Adipocyte (in vitro differentiated cells): ENCODE data around the gene TIAM1.

Source experiments
- DNase-seq: peaks from one replicate; pipeline ENCODE4 v3.0.0-alpha.2; 2015; ENCODE audit warnings: low read depth
- H3K27me3 ChIP-seq: replicated peaks from 2 replicates; pipeline ENCODE4 v1.7.0; 2013; ENCODE audit warnings: mild to moderate bottlenecking, low read length, moderate library complexity; ENCODE audit not compliant: control insufficient read depth, insufficient read depth
- H3K36me3 ChIP-seq: 2 replicates; pipeline ENCODE4 v1.7.0; 2013; ENCODE audit warnings: low read length, mild to moderate bottlenecking, moderate library complexity; ENCODE audit not compliant: control insufficient read depth, insufficient read depth, severe bottlenecking
- H3K4me1 ChIP-seq: 2 replicates; pipeline ENCODE4 v1.7.0; 2013; ENCODE audit warnings: mild to moderate bottlenecking, low read length, moderate library complexity; ENCODE audit not compliant: control insufficient read depth, insufficient read depth
- H3K4me3 ChIP-seq: 2 replicates; pipeline ENCODE4 v1.7.0; 2013; ENCODE audit warnings: mild to moderate bottlenecking, low read length, moderate library complexity
- H3K9ac ChIP-seq: 2 replicates; pipeline ENCODE4 v1.7.0; 2013; ENCODE audit warnings: mild to moderate bottlenecking, low read length, moderate library complexity
- H3K9me3 ChIP-seq: 2 replicates; pipeline ENCODE4 v1.7.0; 2013; ENCODE audit warnings: mild to moderate bottlenecking, low read length, moderate library complexity; ENCODE audit not compliant: control insufficient read depth

The TIAM1 gene

GRCh38 chr21:31088474-31088751 lies 255.6 kb downstream of the TIAM1 start:
- no peak for DNase-seq
- Histone ChIP-seq H3K4me1 (no peaks in the 10 kb centered on the region), H3K9ac (no peak overlapping the region), H3K4me3 (no peak overlapping the region), H3K36me3 (no peaks in the 10 kb centered on the region), H3K9me3 (no peaks in the 10 kb centered on the region), H3K27me3 (peaks cover 7% of the 10 kb centered on the region)

GRCh38 chr21:31087639-31088473 lies 256.2 kb downstream of the TIAM1 start:
- H3K9me3 ChIP-seq: no peaks in the 10 kb centered on the region
- no peak for DNase-seq

GRCh38 chr21:31084689-31085088 lies 259.4 kb downstream of the TIAM1 start:
- no peak overlapping the region for H3K4me3 ChIP-seq
- no peaks in the 10 kb centered on the region for H3K36me3 ChIP-seq
- H3K4me1 ChIP-seq: no peaks in the 10 kb centered on the region
- peaks cover 8% of the 10 kb centered on the region for H3K27me3 ChIP-seq
- DNase-seq: no peak
- H3K9ac ChIP-seq: no peak overlapping the region
- H3K9me3 ChIP-seq: no peaks in the 10 kb centered on the region

More at GRCh38 chr21:31087639-31088473, 256.2 kb downstream of the TIAM1 start:
- Histone ChIP-seq H3K36me3 (no peaks in the 10 kb centered on the region), H3K4me3 (no peak overlapping the region), H3K4me1 (no peaks in the 10 kb centered on the region), H3K9ac (no peak overlapping the region), H3K27me3 (peaks cover 3% of the 10 kb centered on the region)

- Histone ChIP-seq H3K9me3 (no peaks in the 10 kb centered on the region), H3K9ac (no peak overlapping the region), H3K27me3 (peaks cover 4% of the 10 kb centered on the region), H3K36me3 (no peaks in the 10 kb centered on the region), H3K4me3 (no peak overlapping the region), H3K4me1 (no peaks in the 10 kb centered on the region)
- no peak for DNase-seq
Measured at GRCh38 chr21:31078796-31079195, 265.3 kb downstream of the TIAM1 start.

- Histone ChIP-seq H3K4me3 (no peak overlapping the region), H3K9me3 (no peaks in the 10 kb centered on the region), H3K36me3 (no peaks in the 10 kb centered on the region), H3K4me1 (no peaks in the 10 kb centered on the region), H3K9ac (no peak overlapping the region), H3K27me3 (peaks cover 4% of the 10 kb centered on the region)
- no peak for DNase-seq
Measured at GRCh38 chr21:31078216-31078615, 265.8 kb downstream of the TIAM1 start.

GRCh38 chr21:31075848-31076247 lies 268.2 kb downstream of the TIAM1 start:
- Histone ChIP-seq H3K27me3 (peaks cover 18% of the 10 kb centered on the region), H3K9me3 (no peaks in the 10 kb centered on the region), H3K4me1 (peaks cover 3% of the 10 kb centered on the region), H3K4me3 (no peak overlapping the region), H3K9ac (no peak overlapping the region), H3K36me3 (no peaks in the 10 kb centered on the region)
- DNase-seq: no peak

- no peak overlapping the region for H3K4me3 ChIP-seq
- H3K4me1 ChIP-seq: peaks cover 3% of the 10 kb centered on the region
- H3K9me3 ChIP-seq: no peaks in the 10 kb centered on the region
- DNase-seq: no peak
- H3K9ac ChIP-seq: no peak overlapping the region
- no peaks in the 10 kb centered on the region for H3K36me3 ChIP-seq
- H3K27me3 ChIP-seq: peaks cover 23% of the 10 kb centered on the region
Measured at GRCh38 chr21:31072533-31072932, 271.5 kb downstream of the TIAM1 start.
